ENCODE results near the gene NRN1L.

The NRN1L gene

GRCh38 chr16:67871256-67871655 is 13.4 kb upstream of the NRN1L start:
- TF ChIP-seq CTCF (IDR thresholded peaks at IDR 0.05; ENCODE audit: low read depth, low read length) = no peak
- H3K4me3 ChIP-seq (replicated peaks in 1 of 2; ENCODE audit: low read depth in 2 of 2, low read length in 2 of 2) = no peak overlapping the region

GRCh38 chr16:67872131-67872630 is 12.5 kb upstream of the NRN1L start:
- no peak for DNase-seq (ENCODE audit: low read depth in 2 of 2)
- H3K4me3 ChIP-seq (replicated peaks in 1 of 2; ENCODE audit: low read depth in 2 of 2, low read length in 2 of 2) = no peak overlapping the region
- no peak for TF ChIP-seq CTCF (IDR thresholded peaks at IDR 0.05; ENCODE audit: low read depth, low read length)

More at GRCh38 chr16:67871256-67871655, 13.4 kb upstream of the NRN1L start:
- DNase-seq (ENCODE audit: low read depth in 2 of 2) = no peak

GRCh38 chr16:67872631-67873434 is 11.9 kb upstream of the NRN1L start, which contains the start of gene EDC4:
Gene EDC4, plus strand, starts transcription at chr16:67873052. Its CDS starts 210 bp downstream, at chr16:67873262.
- TF ChIP-seq CTCF (IDR thresholded peaks at IDR 0.05; ENCODE audit: low read depth, low read length) = no peak
- H3K4me3 ChIP-seq (replicated peaks in 1 of 2; ENCODE audit: low read depth in 2 of 2, low read length in 2 of 2) = peak within 1 kb of the TSS; percentile 91 to 93
- peak; percentile 83 for DNase-seq (ENCODE audit: low read depth in 2 of 2)

- H3K4me3 ChIP-seq (replicated peaks in 1 of 2; ENCODE audit: low read depth in 2 of 2, low read length in 2 of 2) = peak overlapping the region; percentile 91 to 93
- peak; percentile 16 to 24 for DNase-seq (ENCODE audit: low read depth in 2 of 2)
- no peak for TF ChIP-seq CTCF (IDR thresholded peaks at IDR 0.05; ENCODE audit: low read depth, low read length)
These were observed 11.0 kb upstream of the NRN1L start for GRCh38 chr16:67873435-67874370.

GRCh38 chr16:67874372-67874771 is 10.3 kb upstream of the NRN1L start:
- DNase-seq (ENCODE audit: low read depth in 2 of 2) = no peak
- TF ChIP-seq CTCF (IDR thresholded peaks at IDR 0.05; ENCODE audit: low read depth, low read length) = no peak
- peak overlapping the region; percentile 91 to 93 for H3K4me3 ChIP-seq (replicated peaks in 1 of 2; ENCODE audit: low read depth in 2 of 2, low read length in 2 of 2)

- DNase-seq (ENCODE audit: low read depth in 2 of 2) = no peak
- no peak overlapping the region for H3K4me3 ChIP-seq (replicated peaks in 1 of 2; ENCODE audit: low read depth in 2 of 2, low read length in 2 of 2)
- TF ChIP-seq CTCF (IDR thresholded peaks at IDR 0.05; ENCODE audit: low read depth, low read length) = no peak
These were observed 7.6 kb upstream of the NRN1L start for GRCh38 chr16:67877064-67877463.
